Fibroblast of lung (primary cell): ENCODE data around the gene NEK8.

Experiments used
- EZH2 ChIP-seq: IDR thresholded peaks from 2 replicates; pipeline ENCODE4 v1.5.1; 2012; ENCODE audit warnings: low read length, control low read depth, mild to moderate bottlenecking; ENCODE audit errors: missing control alignments
- TF ChIP-seq, protein P1 (sequence below), 2 donors: IDR thresholded peaks in 1 of 2; conservative IDR thresholded peaks in 1 of 2; 1 replicate in 1 of 2; 2 replicates in 1 of 2; pipeline ENCODE4 v1.5.1; 2011 to 2012; ENCODE audit warnings: low read length in 2 of 2, control low read depth in 1 of 2, inconsistent platforms in 1 of 2, low read depth in 1 of 2, mild to moderate bottlenecking in 1 of 2

DNA sequence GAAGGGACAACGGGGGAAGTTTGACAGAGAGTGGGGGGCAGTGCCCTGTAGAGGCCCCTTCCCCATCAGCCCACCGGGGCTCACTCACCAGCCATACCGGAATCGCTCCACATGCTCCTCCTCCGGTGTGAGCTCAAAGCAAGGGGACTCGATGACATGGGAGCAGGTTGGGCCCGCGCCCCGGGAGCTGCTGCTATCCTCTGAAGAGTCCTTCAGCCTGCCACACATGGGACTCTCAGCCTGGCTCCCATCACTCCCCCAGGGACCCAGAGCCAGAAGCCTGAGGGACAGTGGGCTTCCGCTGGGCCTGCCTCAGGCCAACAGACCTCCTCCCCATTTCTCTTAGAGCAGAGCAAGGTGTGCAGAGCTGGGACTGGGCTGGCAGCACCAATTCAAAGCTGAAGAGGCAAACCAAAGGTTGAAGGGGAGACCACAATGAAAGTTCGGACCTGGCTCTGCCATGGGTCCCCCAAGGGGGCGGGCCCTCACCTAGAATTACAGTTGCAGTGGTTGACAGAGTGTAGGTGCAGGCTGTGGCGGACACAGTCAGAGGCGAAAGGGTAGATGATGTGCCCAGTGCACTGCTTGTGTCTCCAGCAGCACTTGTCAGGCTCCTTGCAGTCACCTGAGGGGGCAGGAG lies 24.2 kb upstream of the NEK8 start:
- TF ChIP-seq, protein P1, sequence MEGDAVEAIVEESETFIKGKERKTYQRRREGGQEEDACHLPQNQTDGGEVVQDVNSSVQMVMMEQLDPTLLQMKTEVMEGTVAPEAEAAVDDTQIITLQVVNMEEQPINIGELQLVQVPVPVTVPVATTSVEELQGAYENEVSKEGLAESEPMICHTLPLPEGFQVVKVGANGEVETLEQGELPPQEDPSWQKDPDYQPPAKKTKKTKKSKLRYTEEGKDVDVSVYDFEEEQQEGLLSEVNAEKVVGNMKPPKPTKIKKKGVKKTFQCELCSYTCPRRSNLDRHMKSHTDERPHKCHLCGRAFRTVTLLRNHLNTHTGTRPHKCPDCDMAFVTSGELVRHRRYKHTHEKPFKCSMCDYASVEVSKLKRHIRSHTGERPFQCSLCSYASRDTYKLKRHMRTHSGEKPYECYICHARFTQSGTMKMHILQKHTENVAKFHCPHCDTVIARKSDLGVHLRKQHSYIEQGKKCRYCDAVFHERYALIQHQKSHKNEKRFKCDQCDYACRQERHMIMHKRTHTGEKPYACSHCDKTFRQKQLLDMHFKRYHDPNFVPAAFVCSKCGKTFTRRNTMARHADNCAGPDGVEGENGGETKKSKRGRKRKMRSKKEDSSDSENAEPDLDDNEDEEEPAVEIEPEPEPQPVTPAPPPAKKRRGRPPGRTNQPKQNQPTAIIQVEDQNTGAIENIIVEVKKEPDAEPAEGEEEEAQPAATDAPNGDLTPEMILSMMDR (conservative IDR thresholded peaks at IDR 0.05 in 1 of 2, IDR thresholded peaks at IDR 0.05 in 1 of 2; ENCODE audit: low read depth in 1 of 2, low read length in 2 of 2): no peak
- no peak for TF ChIP-seq EZH2
